NCI-H2196 treated with DMSO at 0.1 percent for 48 hours (cell line): ENCODE results near the gene C1GALT1C1L.
"Not testable (repeated sequence)": the region's sequence is repeated elsewhere in the genome, so short reads cannot be mapped to it uniquely, and the experiment has no call there.

Source experiments
- DNase-seq: peaks from one replicate; lab custom pipeline; 2025; ENCODE audit not compliant: unreplicated experiment; lab: John Stamatoyannopoulos, UW

The C1GALT1C1L gene

GRCh38 chr2:43676322-43677050 lies at the start of gene C1GALT1C1L:
Gene C1GALT1C1L (minus strand): TSS chr2:43676429. CDS start chr2:43676322, 107 bp downstream.
- DNase-seq, result no peak

DNA sequence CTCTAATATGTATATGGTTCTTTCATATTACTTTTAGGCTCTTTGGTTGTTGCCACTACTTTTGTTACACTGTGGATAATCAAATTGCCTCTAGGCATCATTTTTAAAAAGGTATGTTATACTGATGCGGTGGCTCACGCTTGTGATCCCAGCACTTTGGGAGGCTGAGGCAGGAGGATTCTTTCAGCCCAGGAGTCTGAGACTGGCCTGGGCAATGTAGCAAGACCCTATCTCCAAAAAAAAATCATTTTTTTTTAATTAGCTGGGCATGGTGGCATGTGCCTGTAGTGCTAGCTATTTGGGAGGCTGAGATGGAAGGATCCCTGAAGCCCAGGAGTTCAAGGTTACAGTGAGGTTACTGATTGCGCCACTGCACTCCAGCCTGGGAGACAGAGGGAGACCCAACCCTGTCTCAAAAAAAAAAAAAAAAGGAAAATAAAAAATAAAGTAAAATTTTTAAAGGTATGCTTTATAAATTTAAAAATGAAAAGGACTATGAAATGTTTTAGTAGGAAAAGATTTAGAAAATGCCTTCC lies 49.5 kb upstream of the C1GALT1C1L start:
- DNase-seq, result no peak

DNA sequence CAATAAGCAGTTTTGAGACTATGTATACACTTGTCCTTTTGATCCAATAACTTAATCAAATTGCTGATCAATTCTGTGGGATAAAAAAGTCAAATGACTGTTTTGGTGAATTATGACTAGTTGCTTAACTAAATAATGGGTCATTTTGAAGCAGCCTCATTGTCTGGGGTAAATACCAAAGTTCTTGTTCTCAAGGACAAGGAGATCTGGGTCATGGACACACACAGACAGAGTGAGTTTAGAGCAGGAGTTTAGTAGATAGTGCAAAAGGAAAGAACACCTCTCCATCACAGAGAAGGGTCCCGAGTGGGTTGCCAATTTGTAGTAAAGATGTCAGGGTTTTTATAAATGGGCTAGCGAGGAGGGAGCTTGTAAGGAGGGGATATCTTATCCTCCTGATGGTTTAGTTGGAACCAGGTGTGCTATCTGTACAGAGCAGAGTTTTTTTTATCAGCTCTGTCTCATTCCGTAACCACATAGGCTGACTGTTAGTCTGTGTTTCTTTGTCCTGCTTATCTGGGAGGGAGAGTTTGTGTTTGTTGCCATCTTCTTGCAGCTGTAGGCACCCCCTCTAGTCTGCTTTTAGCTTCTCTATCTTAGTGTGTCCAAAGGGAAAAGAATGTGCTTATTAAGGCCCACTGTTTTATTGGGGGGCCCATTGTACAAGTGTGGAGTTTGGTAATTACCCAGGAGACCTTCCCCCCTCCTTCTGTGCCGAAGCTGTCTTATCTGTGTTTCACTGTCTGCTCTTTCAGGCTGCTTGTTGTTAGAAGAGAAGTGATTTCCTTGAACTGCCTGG lies 48.7 kb upstream of the C1GALT1C1L start:
- DNase-seq, result no peak

GRCh38 chr2:43718530-43719124 lies 42.4 kb upstream of the C1GALT1C1L start:
- no peak for DNase-seq

GRCh38 chr2:43717322-43717721 lies 41.1 kb upstream of the C1GALT1C1L start:
- DNase-seq, result no peak

DNA sequence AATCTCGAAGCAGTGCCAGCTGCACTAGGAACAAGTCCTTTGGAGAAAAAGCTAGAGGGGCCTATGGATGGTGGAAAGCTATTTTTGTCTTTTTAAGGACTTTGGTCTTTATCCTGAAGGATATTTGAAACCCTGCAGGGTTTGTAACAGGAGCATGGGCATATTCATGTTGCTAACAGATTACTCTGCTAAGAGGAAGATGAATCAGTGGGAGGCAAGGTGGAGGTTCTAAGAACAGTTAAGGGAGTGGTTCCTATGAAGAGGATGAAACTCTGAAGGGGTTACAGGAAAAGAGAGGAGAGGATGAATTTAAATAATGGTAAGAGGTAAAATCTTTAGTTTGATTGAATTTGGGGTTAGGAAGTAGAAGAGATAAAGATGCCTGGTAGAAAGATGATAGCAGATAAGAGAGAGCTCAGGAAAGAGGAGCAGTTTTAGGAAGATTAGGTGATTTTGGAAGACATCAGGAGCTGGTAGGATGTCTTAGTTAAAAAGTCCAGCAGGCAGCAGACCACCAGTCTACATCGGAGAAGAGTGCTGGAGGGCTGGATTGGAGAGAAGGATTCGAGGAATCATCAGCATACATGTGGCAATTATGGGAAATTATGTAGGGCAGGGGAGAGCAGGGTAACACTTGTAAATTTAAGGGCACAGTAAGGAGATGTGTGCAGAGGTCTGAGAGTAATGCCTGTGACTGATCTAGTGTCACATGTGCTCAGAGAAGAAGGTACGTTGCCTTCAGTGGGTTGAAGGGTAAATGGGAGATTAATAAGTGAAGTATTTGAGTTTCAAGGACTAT lies 39.3 kb upstream of the C1GALT1C1L start:
- DNase-seq, result no peak

DNA sequence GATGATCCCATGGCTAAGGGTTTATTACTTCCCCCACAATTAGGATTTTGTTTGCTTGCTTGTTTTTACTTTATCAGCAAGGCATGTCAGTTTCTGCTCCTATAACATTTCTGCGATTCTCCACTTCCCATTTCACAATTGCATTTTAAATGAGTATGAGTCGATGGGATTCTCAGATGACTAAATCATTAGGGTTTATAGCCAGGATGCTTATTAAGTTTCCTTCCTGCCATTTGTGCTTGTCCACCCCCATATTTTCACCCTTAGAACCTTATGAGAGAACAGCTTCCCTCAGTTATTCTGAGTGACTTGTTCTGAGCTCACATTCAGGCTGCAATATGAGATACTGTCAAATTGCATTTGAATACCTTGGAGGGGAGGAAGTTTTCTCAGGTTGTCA lies 37.9 kb upstream of the C1GALT1C1L start:
- no peak for DNase-seq

- no peak for DNase-seq
Observed at GRCh38 chr2:43710866-43711265, 34.6 kb upstream of the C1GALT1C1L start.

GRCh38 chr2:43708891-43709290 lies 32.7 kb upstream of the C1GALT1C1L start:
- no peak for DNase-seq

- DNase-seq, result no peak
Observed at GRCh38 chr2:43708178-43708577, 31.9 kb upstream of the C1GALT1C1L start.

DNA sequence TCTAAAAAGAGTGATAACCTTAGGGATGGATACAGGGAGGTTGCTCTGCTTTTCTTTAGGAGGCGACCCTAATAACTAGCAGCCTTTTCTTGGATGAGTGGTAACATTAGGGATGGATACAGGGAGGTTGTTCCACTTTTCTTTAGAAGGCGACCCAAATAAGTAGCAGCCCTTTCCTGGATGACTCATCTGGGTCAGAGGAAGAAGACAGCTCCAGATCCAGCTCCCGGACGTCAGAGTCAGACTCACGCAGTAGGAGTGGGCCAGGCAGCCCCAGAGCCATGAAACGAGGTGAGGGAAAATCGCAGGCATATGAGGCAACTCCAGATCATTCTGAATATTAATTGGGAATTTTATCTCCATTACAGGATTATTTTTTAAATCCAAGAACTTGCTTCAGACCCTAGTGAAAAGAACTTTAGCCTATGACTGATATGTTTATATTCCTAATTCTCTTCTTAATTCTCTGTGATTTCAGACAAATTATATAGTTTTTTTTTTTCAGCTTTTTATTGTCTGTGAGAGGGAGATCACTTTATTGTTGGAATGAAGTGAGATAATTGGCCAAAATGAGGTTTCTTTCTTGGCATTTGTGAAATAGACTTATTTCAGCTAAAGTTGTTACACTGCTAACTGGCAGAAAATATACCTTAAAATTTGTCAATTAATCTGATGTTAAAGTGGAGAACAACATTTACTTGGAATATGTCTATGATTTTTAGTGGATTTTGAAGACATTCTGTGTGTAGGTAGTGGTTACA lies 31.2 kb upstream of the C1GALT1C1L start:
- no peak for DNase-seq

GRCh38 chr2:43701111-43701510 lies 24.9 kb upstream of the C1GALT1C1L start:
- DNase-seq, result no peak

DNA sequence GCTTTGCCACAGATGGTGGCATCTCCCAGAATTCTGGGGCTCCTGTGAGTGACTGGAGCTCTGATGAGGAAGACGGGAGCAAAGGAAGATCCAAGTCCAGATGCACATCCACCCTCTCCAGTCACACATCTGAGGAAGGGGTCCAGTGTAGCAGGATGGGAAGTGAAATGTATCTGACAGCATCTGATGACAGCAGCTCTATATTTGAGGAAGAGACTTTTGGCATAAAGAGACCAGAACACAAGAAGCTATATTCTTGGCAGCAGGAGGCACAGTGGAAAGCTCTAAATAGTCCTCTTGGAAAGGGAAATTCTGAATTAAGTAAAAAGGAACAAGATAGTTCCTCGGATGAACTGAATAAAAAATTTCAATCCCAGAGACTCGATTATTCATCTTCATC lies 23.5 kb upstream of the C1GALT1C1L start:
- no peak for DNase-seq

GRCh38 chr2:43698140-43698539 lies 21.9 kb upstream of the C1GALT1C1L start:
- DNase-seq, result not testable (repeated sequence)

- no peak for DNase-seq
Observed at GRCh38 chr2:43692428-43692994, 16.3 kb upstream of the C1GALT1C1L start.

GRCh38 chr2:43689999-43690398 lies 13.8 kb upstream of the C1GALT1C1L start:
- DNase-seq, result no peak

DNA sequence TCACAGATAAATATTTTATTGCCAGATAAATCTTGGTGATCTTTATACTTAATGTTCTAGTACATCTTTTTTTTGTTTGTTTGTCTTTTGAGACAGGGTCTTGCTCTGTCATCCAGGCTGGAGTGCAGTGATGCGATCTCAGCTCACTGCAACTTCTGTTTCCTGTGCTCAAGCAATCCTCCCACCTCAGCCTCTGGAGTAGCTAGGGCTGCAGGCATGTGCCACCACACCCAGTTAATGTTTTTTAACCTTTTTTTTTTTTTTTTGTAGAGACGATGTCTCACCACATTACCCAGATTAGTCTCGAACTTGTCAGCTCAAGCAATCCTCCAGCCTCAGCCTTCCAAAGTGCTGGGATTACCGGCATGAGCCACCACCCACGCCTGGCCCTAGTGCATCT lies 9.1 kb upstream of the C1GALT1C1L start:
- no peak for DNase-seq

- not testable (repeated sequence) for DNase-seq
Observed at GRCh38 chr2:43677783-43678182, 1.6 kb upstream of the C1GALT1C1L start.

- DNase-seq, result no peak
Observed at GRCh38 chr2:43675646-43676321, 445 bp downstream of the C1GALT1C1L start.
